GM23338 (cell line): ENCODE measurements around the gene SLCO4A1.

Experiments used
- CTCF ChIP-seq, 2 experiments: fragments of 200-600 bp in 1 of 2; sonication (generic) in 1 of 2; conservative IDR thresholded peaks; 2 replicates each; pipeline versions ENCODE4 v1.5.1 to v1.6.1; 2016 to 2017; ENCODE audit warnings: antibody characterized with exemption in 2 of 2, low read depth in 2 of 2, mild to moderate bottlenecking in 2 of 2, moderate library complexity in 1 of 2
- EZH2 ChIP-seq: fragments of 200-600 bp; sonication (generic); IDR thresholded peaks from one replicate; pipeline ENCODE4 v1.8.0; 2017; ENCODE audit warnings: antibody characterized with exemption, mild to moderate bottlenecking, low read depth; ENCODE audit not compliant: unreplicated experiment
- ZNF114 ChIP-seq: fragments of 250-450 bp; sonication (Bioruptor Pico); IDR thresholded peaks from 2 replicates; pipeline ENCODE4 v1.5.0; 2020; ENCODE audit warnings: mild to moderate bottlenecking, moderate library complexity

- no peak for TF ChIP-seq CTCF (conservative IDR thresholded peaks at IDR 0.05; ENCODE audit: low read depth in 2 of 2)
- TF ChIP-seq EZH2: no peak
- TF ChIP-seq ZNF114 (CRISPR knock-in tag): no peak
These were observed 53.4 kb downstream of the SLCO4A1 start for GRCh38 chr20:62695448-62696414.
